Effector memory CD4-positive, alpha-beta T cell (primary cell): ENCODE results near the gene FGG.
A peak's percentile ranks its signal among the peaks of the same experiment; 100 is the strongest.

Experiments used
- DNase-seq, 3 donors: peaks; one replicate each; pipeline ENCODE4 v3.0.0-alpha.2; 2020
- H3K27ac ChIP-seq: 2 replicates; pipeline ENCODE4 v1.7.0; 2013; ENCODE audit warnings: mild to moderate bottlenecking, low read length, moderate library complexity; ENCODE audit not compliant: insufficient read depth, poor library complexity, severe bottlenecking
- H3K27me3 ChIP-seq: replicated peaks from 2 replicates; pipeline ENCODE4 v1.7.0; 2013; ENCODE audit warnings: mild to moderate bottlenecking, low read length; ENCODE audit not compliant: insufficient read depth, control insufficient read depth, poor library complexity, severe bottlenecking
- H3K36me3 ChIP-seq: 2 replicates; pipeline ENCODE4 v1.7.0; 2013; ENCODE audit warnings: mild to moderate bottlenecking, low read length, moderate library complexity; ENCODE audit not compliant: control insufficient read depth, insufficient read depth
- H3K4me1 ChIP-seq: 2 replicates; pipeline ENCODE4 v1.7.0; 2013; ENCODE audit warnings: low read length, mild to moderate bottlenecking; ENCODE audit not compliant: control insufficient read depth, insufficient read depth, poor library complexity, severe bottlenecking
- H3K4me3 ChIP-seq: 2 replicates; pipeline ENCODE4 v1.7.0; 2013; ENCODE audit warnings: low read length, low read depth, mild to moderate bottlenecking; ENCODE audit not compliant: insufficient read depth, poor library complexity, severe bottlenecking
- H3K9me3 ChIP-seq: 2 replicates; pipeline ENCODE4 v1.7.0; 2013; ENCODE audit warnings: mild to moderate bottlenecking, low read length, moderate library complexity; ENCODE audit not compliant: control insufficient read depth

FGG gene

GRCh38 chr4:154626793-154627484 lies 14.5 kb upstream of the FGG start:
- DNase-seq: peak in 1 of 3 donors; percentile 1
- no peaks in the 10 kb centered on the region for H3K9me3 ChIP-seq
- H3K4me3 ChIP-seq: no peak overlapping the region
- H3K36me3 ChIP-seq: no peaks in the 10 kb centered on the region
- H3K27me3 ChIP-seq: peaks cover 3% of the 10 kb centered on the region
- H3K4me1 ChIP-seq: no peaks in the 10 kb centered on the region
- no peak overlapping the region for H3K27ac ChIP-seq

GRCh38 chr4:154625971-154626370 lies 13.5 kb upstream of the FGG start:
- H3K9me3 ChIP-seq: no peaks in the 10 kb centered on the region

GRCh38 chr4:154623995-154624394 lies 11.5 kb upstream of the FGG start:
- Histone ChIP-seq H3K4me1 (no peaks in the 10 kb centered on the region), H3K27ac (no peak overlapping the region), H3K27me3 (no peaks in the 10 kb centered on the region), H3K4me3 (no peak overlapping the region), H3K36me3 (no peaks in the 10 kb centered on the region), H3K9me3 (no peaks in the 10 kb centered on the region)
- no peak for DNase-seq

More at GRCh38 chr4:154625971-154626370, 13.5 kb upstream of the FGG start:
- H3K27ac ChIP-seq: no peak overlapping the region
- no peak overlapping the region for H3K4me3 ChIP-seq
- H3K4me1 ChIP-seq: no peaks in the 10 kb centered on the region
- H3K27me3 ChIP-seq: peaks cover 3% of the 10 kb centered on the region
- H3K36me3 ChIP-seq: no peaks in the 10 kb centered on the region
- DNase-seq: no peak

- DNase-seq: no peak
- Histone ChIP-seq H3K9me3 (no peaks in the 10 kb centered on the region), H3K27me3 (no peaks in the 10 kb centered on the region), H3K4me3 (no peak overlapping the region), H3K27ac (no peak overlapping the region), H3K36me3 (no peaks in the 10 kb centered on the region), H3K4me1 (no peaks in the 10 kb centered on the region)
Observed at GRCh38 chr4:154623436-154623835, 11.0 kb upstream of the FGG start.

- Histone ChIP-seq H3K9me3 (no peaks in the 10 kb centered on the region), H3K36me3 (no peaks in the 10 kb centered on the region), H3K4me1 (no peaks in the 10 kb centered on the region), H3K27ac (no peak overlapping the region), H3K27me3 (no peaks in the 10 kb centered on the region), H3K4me3 (no peak overlapping the region)
- DNase-seq: no peak
Observed at GRCh38 chr4:154622598-154622997, 10.1 kb upstream of the FGG start.

GRCh38 chr4:154620111-154620510 lies 7.7 kb upstream of the FGG start:
- Histone ChIP-seq H3K4me3 (no peak overlapping the region), H3K36me3 (no peaks in the 10 kb centered on the region), H3K27me3 (no peaks in the 10 kb centered on the region), H3K27ac (no peak overlapping the region), H3K9me3 (no peaks in the 10 kb centered on the region), H3K4me1 (no peaks in the 10 kb centered on the region)
- no peak for DNase-seq

- H3K27ac ChIP-seq: no peak overlapping the region
- no peaks in the 10 kb centered on the region for H3K36me3 ChIP-seq
- H3K9me3 ChIP-seq: no peaks in the 10 kb centered on the region
- no peak overlapping the region for H3K4me3 ChIP-seq
- no peaks in the 10 kb centered on the region for H3K4me1 ChIP-seq
- H3K27me3 ChIP-seq: no peaks in the 10 kb centered on the region
- DNase-seq: no peak
Observed at GRCh38 chr4:154618708-154619315, 6.4 kb upstream of the FGG start.

- Histone ChIP-seq H3K4me3 (no peak overlapping the region), H3K27ac (no peak overlapping the region), H3K27me3 (peaks cover 3% of the 10 kb centered on the region), H3K36me3 (no peaks in the 10 kb centered on the region), H3K9me3 (no peaks in the 10 kb centered on the region), H3K4me1 (no peaks in the 10 kb centered on the region)
- no peak for DNase-seq
Observed at GRCh38 chr4:154617820-154618317, 5.4 kb upstream of the FGG start.

- H3K4me1 ChIP-seq: no peaks in the 10 kb centered on the region
Observed at GRCh38 chr4:154616731-154617130, 4.3 kb upstream of the FGG start.

GRCh38 chr4:154616287-154616686 lies 3.8 kb upstream of the FGG start:
- DNase-seq: no peak
- Histone ChIP-seq H3K9me3 (no peaks in the 10 kb centered on the region), H3K36me3 (no peaks in the 10 kb centered on the region), H3K4me3 (no peak overlapping the region), H3K4me1 (no peaks in the 10 kb centered on the region), H3K27me3 (peaks cover 3% of the 10 kb centered on the region), H3K27ac (no peak overlapping the region)

More at GRCh38 chr4:154616731-154617130, 4.3 kb upstream of the FGG start:
- DNase-seq: no peak
- Histone ChIP-seq H3K4me3 (no peak overlapping the region), H3K36me3 (no peaks in the 10 kb centered on the region), H3K27me3 (peaks cover 3% of the 10 kb centered on the region), H3K27ac (no peak overlapping the region), H3K9me3 (no peaks in the 10 kb centered on the region)
